Fibroblast of lung (primary cell): Measurements from ENCODE around the gene CCDC7.

ENCODE experiments used
- EZH2 ChIP-seq: IDR thresholded peaks from 2 replicates; pipeline ENCODE4 v1.5.1; 2012; ENCODE audit warnings: low read length, control low read depth, mild to moderate bottlenecking; ENCODE audit errors: missing control alignments
- TF ChIP-seq, protein P1 (sequence below), 2 donors: IDR thresholded peaks in 1 of 2; conservative IDR thresholded peaks in 1 of 2; 1 replicate in 1 of 2; 2 replicates in 1 of 2; pipeline ENCODE4 v1.5.1; 2011 to 2012; ENCODE audit warnings: low read length in 2 of 2, control low read depth in 1 of 2, inconsistent platforms in 1 of 2, low read depth in 1 of 2, mild to moderate bottlenecking in 1 of 2

GRCh38 chr10:32851301-32851700, 405.4 kb downstream of the CCDC7 start:
- TF ChIP-seq, protein P1, sequence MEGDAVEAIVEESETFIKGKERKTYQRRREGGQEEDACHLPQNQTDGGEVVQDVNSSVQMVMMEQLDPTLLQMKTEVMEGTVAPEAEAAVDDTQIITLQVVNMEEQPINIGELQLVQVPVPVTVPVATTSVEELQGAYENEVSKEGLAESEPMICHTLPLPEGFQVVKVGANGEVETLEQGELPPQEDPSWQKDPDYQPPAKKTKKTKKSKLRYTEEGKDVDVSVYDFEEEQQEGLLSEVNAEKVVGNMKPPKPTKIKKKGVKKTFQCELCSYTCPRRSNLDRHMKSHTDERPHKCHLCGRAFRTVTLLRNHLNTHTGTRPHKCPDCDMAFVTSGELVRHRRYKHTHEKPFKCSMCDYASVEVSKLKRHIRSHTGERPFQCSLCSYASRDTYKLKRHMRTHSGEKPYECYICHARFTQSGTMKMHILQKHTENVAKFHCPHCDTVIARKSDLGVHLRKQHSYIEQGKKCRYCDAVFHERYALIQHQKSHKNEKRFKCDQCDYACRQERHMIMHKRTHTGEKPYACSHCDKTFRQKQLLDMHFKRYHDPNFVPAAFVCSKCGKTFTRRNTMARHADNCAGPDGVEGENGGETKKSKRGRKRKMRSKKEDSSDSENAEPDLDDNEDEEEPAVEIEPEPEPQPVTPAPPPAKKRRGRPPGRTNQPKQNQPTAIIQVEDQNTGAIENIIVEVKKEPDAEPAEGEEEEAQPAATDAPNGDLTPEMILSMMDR (conservative IDR thresholded peaks at IDR 0.05 in 1 of 2, IDR thresholded peaks at IDR 0.05 in 1 of 2; ENCODE audit: low read depth in 1 of 2, low read length in 2 of 2) = no peak
- no peak for TF ChIP-seq EZH2
